Thyroid gland (tissue), 4 donors: ENCODE measurements around the gene CAMTA1.

Source experiments
- CTCF ChIP-seq, 6 experiments: fragments of 200-600 bp in 3 of 6; fragments of 450-650 bp in 3 of 6; sonication (generic) in 3 of 6; IDR thresholded peaks; one replicate each; pipeline ENCODE4 v1.5.1; 2016 to 2019; ENCODE audit warnings: antibody characterized with exemption in 6 of 6, mild to moderate bottlenecking in 2 of 6, inconsistent platforms in 1 of 6, moderate library complexity in 1 of 6
- POLR2A ChIP-seq, 2 donors: fragments of 450-650 bp; IDR thresholded peaks; one replicate each; pipeline ENCODE4 v1.6.1; 2017; ENCODE audit warnings: antibody characterized with exemption in 2 of 2, mild to moderate bottlenecking in 2 of 2, moderate library complexity in 1 of 2

- TF ChIP-seq CTCF (IDR thresholded peaks at IDR 0.05) = no peak
- no peak for TF ChIP-seq POLR2A (IDR thresholded peaks at IDR 0.05)
These were observed 715.8 kb downstream of the CAMTA1 start for GRCh38 chr1:7501084-7501491.
